Panc1 (cell line): Measurements from ENCODE around the gene SLX9. TPM values are rescaled to one million over a fixed set of nuclear protein-coding genes. Genes with fewer than 3 reads are reported as not detected.
"Not testable (repeated sequence)": the region's sequence is repeated elsewhere in the genome, so short reads cannot be mapped to it uniquely, and the experiment has no call there.

Source experiments
- ATAC-seq: fragments of 200-7000 bp; cut with Tn5 transposase; 2 replicates; pipeline ENCODE4 v1.9.1; 2020; ENCODE audit warnings: mild to moderate bottlenecking, moderate library complexity
- BruUV-seq: library from RNA; stranded (reverse); fragments of 400-500 nt; replicated peaks from 2 replicates; lab custom pipeline; 2021; lab: Mats Ljungman, UMichigan
- CTCF ChIA-PET: fragments of 300-600 bp; sonication (Branson Sonifier 250); formaldehyde crosslinking; loops from one replicate; lab custom pipeline; 2022; ENCODE audit warnings: antibody characterized with exemption; lab: Charles Lee
- POLR2A ChIA-PET: fragments of 300-600 bp; sonication (Branson Sonifier 250); formaldehyde crosslinking; loops from one replicate; lab custom pipeline; 2022; ENCODE audit warnings: antibody characterized with exemption; lab: Charles Lee
- DNase-seq: peaks from one replicate; pipeline ENCODE4 v3.0.0-alpha.2; 2010; ENCODE audit warnings: low read depth, low spot score
- H3K27ac ChIP-seq: 2 replicates; pipeline ENCODE4 v1.5.1; 2011; ENCODE audit warnings: mild to moderate bottlenecking, low read length, inconsistent platforms
- H3K27me3 ChIP-seq: fragments of 200-500 bp; sonication (Bioruptor generic); 2 replicates; pipeline ENCODE4 v1.6.0; 2014; ENCODE audit warnings: low read length, inconsistent platforms; ENCODE audit not compliant: control insufficient read depth, insufficient read depth
- H3K36me3 ChIP-seq: fragments of 200-500 bp; sonication (Bioruptor generic); 2 replicates; pipeline ENCODE4 v1.5.1; 2014; ENCODE audit warnings: inconsistent platforms, mild to moderate bottlenecking, low read length, moderate library complexity; ENCODE audit not compliant: control insufficient read depth, insufficient read depth
- H3K4me1 ChIP-seq: 2 replicates; pipeline ENCODE4 v1.5.1; 2011; ENCODE audit warnings: inconsistent platforms, mild to moderate bottlenecking, low read length, moderate library complexity; ENCODE audit not compliant: control insufficient read depth, insufficient read depth
- H3K4me3 ChIP-seq, 2 experiments: 2 replicates each; pipeline ENCODE4 v1.5.1; 2011 to 2012; ENCODE audit warnings: low read depth in 2 of 2, low read length in 2 of 2, mild to moderate bottlenecking in 2 of 2, inconsistent platforms in 1 of 2, moderate library complexity in 1 of 2
- H3K9me3 ChIP-seq: fragments of 200-500 bp; sonication (Bioruptor generic); 2 replicates; pipeline ENCODE4 v1.5.1; 2014; ENCODE audit warnings: low read depth, mild to moderate bottlenecking, inconsistent platforms, low read length, moderate library complexity; ENCODE audit not compliant: control insufficient read depth, insufficient read depth
- CTCF ChIP-seq: fragments of 450-650 bp; IDR thresholded peaks from 2 replicates; pipeline ENCODE4 v1.5.1; 2017; ENCODE audit warnings: mild to moderate bottlenecking
- POLR2AphosphoS5 ChIP-seq: IDR thresholded peaks from 2 replicates; pipeline ENCODE4 v1.6.1; 2012; ENCODE audit warnings: mild to moderate bottlenecking, low read depth, low read length, moderate library complexity
- REST ChIP-seq, 2 experiments: IDR thresholded peaks; 2 replicates each; pipeline ENCODE4 v1.6.1; 2011 to 2012; ENCODE audit warnings: low read depth in 2 of 2, control low read depth in 1 of 2, low read length in 1 of 2, mild to moderate bottlenecking in 1 of 2, moderate library complexity in 1 of 2; ENCODE audit not compliant: insufficient read depth in 1 of 2
- SIN3A ChIP-seq: IDR thresholded peaks from 2 replicates; pipeline ENCODE4 v1.6.1; 2012; ENCODE audit warnings: low read depth, mild to moderate bottlenecking, low read length, moderate library complexity, borderline replicate concordance; ENCODE audit not compliant: insufficient read depth
- TCF7L2 ChIP-seq: IDR thresholded peaks from 2 replicates; pipeline ENCODE4 v1.6.1; 2011; ENCODE audit warnings: mild to moderate bottlenecking, low read depth, low read length, inconsistent platforms
- in situ Hi-C: cut with HindIII; loops from 2 replicates; pipeline ENCODE4 v1.10.0; 2016; ENCODE audit warnings: low sequenced_read_pairs, low pct_unique_long_range_greater_than_20kb
- intact Hi-C: fragments of 100-400 bp; cut with micrococcal nuclease; formaldehyde crosslinking; loops from one replicate; pipeline ENCODE4 v1.10.0; 2022; ENCODE audit not compliant: unreplicated experiment
- total RNA-seq: library from RNA; stranded (reverse); gene quantifications from one replicate; pipeline ENCODE4 v1.2.1, GENCODE V29; 2021; ENCODE audit not compliant: unreplicated experiment

Gene SLX9
- total RNA-seq, 1 experiment from 2014 or later = 50.9 TPM

GRCh38 chr21:44912158-44912473, 27.7 kb upstream of the SLX9 start:
- Histone ChIP-seq H3K36me3 (no peaks in the 10 kb centered on the region), H3K4me3 (no peak overlapping the region), H3K27me3 (no peaks in the 10 kb centered on the region), H3K27ac (peak overlapping the region; percentile 70), H3K4me1 (peaks cover 39% of the 10 kb centered on the region), H3K9me3 (no peaks in the 10 kb centered on the region)
- TF ChIP-seq TCF7L2 (no peak), POLR2AphosphoS5 (no peak)
- ChIA-PET CTCF (no interaction called here), POLR2A (interaction anchor here (0.7 kb wide), 1 partner anchor 113 kb away, joined by 3 read pairs; no protein-coding TSS in a partner anchor)
- in situ Hi-C loops (no loop called here), intact Hi-C loops (no loop called here)
- no TSS peak for BruUV-seq
- ATAC-seq (peak; percentile 43; the same call in 1 of the 2 replicates), DNase-seq (no peak)

GRCh38 chr21:44912506-44913412, 27.1 kb upstream of the SLX9 start:
- intact Hi-C loops, in situ Hi-C loops, DNase-seq, H3K9me3 ChIP-seq, H3K27me3 ChIP-seq, H3K36me3 ChIP-seq, CTCF ChIA-PET, H3K4me3 ChIP-seq, ATAC-seq, BruUV-seq: not testable (repeated sequence)
- Histone ChIP-seq H3K27ac (peak overlapping the region; percentile 70), H3K4me1 (peaks cover 39% of the 10 kb centered on the region)
- POLR2A ChIA-PET = interaction anchor here (0.5 to 0.9 kb wide), 3 partner anchors 15 to 114 kb away, joined by 3 to 15 read pairs (median 8); no protein-coding TSS in a partner anchor

- DNase-seq = no peak
- ATAC-seq = no peak
- Histone ChIP-seq H3K4me3 (no peak overlapping the region), H3K27ac (peak overlapping the region; percentile 78), H3K36me3 (no peaks in the 10 kb centered on the region), H3K4me1 (peaks cover 39% of the 10 kb centered on the region), H3K27me3 (no peaks in the 10 kb centered on the region), H3K9me3 (no peaks in the 10 kb centered on the region)
- intact Hi-C loops (no loop called here), in situ Hi-C loops (no loop called here)
- POLR2A ChIA-PET = interaction anchor here (0.5 to 0.9 kb wide), 2 partner anchors 14 to 18 kb away, joined by 8 to 15 read pairs; no protein-coding TSS in a partner anchor
- no peak for TF ChIP-seq POLR2AphosphoS5
- TF ChIP-seq SIN3A = no peak
- CTCF ChIA-PET = no interaction called here
- BruUV-seq = no TSS peak
Measured at GRCh38 chr21:44913425-44914175, 26.2 kb upstream of the SLX9 start.

- H3K27ac ChIP-seq = peak overlapping the region; percentile 78
- BruUV-seq = no TSS peak
- in situ Hi-C loops = no loop called here
Measured at GRCh38 chr21:44914176-44914874, 25.5 kb upstream of the SLX9 start.

More at GRCh38 chr21:44914176-44914874, 25.5 kb upstream of the SLX9 start:
- Histone ChIP-seq H3K4me1 (peaks cover 39% of the 10 kb centered on the region), H3K27me3 (no peaks in the 10 kb centered on the region), H3K4me3 (peak overlapping the region in 1 of 2 experiments; percentile 47; a peak in 2 of 4 replicates), H3K9me3 (no peaks in the 10 kb centered on the region), H3K36me3 (no peaks in the 10 kb centered on the region)
- ChIA-PET POLR2A (interaction anchor here (0.7 to 0.9 kb wide), 2 partner anchors 13 to 22 kb away, joined by 4 to 15 read pairs; no protein-coding TSS in a partner anchor), CTCF (no interaction called here)
- no peak for TF ChIP-seq CTCF
- no peak for TF ChIP-seq TCF7L2
- no peak for TF ChIP-seq POLR2AphosphoS5
- TF ChIP-seq REST (IDR thresholded peaks at IDR 0.05; ENCODE audit: insufficient read depth in 1 of 2, low read depth in 2 of 2, low read length in 1 of 2) = no peak
- TF ChIP-seq SIN3A = no peak
- no peak for DNase-seq
- ATAC-seq = no peak
- intact Hi-C loops = no loop called here
